ENCODE measurements around the gene SRD5A3.
A peak's percentile ranks its signal among the peaks of the same experiment; 100 is the strongest.
"Not testable (repeated sequence)": the region's sequence is repeated elsewhere in the genome, so short reads cannot be mapped to it uniquely, and the experiment has no call there.

SRD5A3 gene

GRCh38 chr4:55347610-55348228 lies 1.7 kb downstream of the SRD5A3 start:
- no peak for TF ChIP-seq CTCF (conservative IDR thresholded peaks at IDR 0.05)

GRCh38 chr4:55348466-55348865 lies 2.4 kb downstream of the SRD5A3 start:
- H3K27ac ChIP-seq = no peak overlapping the region
- no peak for TF ChIP-seq CTCF (conservative IDR thresholded peaks at IDR 0.05)

More at GRCh38 chr4:55347610-55348228, 1.7 kb downstream of the SRD5A3 start:
- H3K27ac ChIP-seq = peak overlapping the region; percentile 90; the same call in 1 of the 2 replicates

DNA sequence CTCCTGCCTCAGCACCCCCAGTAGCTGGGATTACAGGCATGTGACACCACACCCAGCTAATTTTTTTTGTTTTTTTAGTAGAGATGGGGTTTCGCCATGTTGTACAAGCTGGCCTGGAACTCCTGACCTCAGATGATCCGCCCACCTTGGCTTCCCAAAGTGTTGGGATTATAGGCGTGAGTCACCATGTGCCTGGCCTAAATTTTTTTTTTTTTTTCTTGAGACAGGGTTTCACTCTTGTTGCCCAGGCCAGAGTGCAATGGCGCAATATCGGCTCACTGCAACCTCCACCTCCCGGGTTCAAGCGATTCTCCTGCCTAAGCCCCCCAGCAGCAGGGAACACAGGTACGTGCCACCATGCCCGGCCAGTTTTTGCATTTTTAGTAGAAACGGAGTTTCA lies 4.8 kb downstream of the SRD5A3 start:
- not testable (repeated sequence) for H3K27ac ChIP-seq

DNA sequence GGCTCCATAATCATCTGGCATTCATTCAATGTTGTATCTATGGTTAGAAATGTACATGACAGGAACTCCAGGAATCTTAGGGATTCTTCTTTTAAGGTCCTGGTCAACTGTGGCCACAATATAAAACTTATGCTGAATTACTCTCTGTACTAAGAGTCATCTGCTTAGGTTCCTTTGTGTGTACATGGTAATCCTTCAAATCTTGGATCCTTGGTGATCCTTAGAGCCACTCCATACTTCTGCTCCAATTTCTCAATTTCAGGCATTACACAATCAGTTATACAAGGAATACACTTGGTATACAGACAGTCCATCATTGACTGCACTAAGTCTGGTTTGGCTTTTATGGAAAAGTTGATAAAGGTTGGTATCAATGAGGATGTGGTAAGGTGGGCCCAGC lies 5.8 kb downstream of the SRD5A3 start:
- no peak for TF ChIP-seq CTCF (conservative IDR thresholded peaks at IDR 0.05)
- H3K27ac ChIP-seq = no peak overlapping the region

DNA sequence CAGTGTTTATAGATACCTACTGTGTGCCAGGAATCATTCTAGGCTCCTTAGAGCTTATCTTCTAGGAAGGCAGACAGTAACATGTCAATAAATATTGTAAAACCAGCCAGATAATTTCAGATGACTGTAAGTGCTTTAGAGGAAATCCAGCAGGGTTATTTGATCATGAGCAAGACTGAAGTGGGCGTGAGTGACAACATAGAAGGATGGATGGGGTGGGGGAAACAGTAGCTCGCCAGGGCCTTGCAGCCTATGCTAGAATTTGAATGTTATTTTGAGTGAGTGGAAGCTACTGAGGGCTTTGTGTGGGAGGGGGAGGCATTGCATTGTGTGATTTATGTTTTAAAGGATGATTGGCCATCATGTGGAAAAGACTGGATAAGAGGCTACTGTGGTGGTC lies 6.7 kb downstream of the SRD5A3 start:
- TF ChIP-seq CTCF (conservative IDR thresholded peaks at IDR 0.05) = no peak
- no peak overlapping the region for H3K27ac ChIP-seq

DNA sequence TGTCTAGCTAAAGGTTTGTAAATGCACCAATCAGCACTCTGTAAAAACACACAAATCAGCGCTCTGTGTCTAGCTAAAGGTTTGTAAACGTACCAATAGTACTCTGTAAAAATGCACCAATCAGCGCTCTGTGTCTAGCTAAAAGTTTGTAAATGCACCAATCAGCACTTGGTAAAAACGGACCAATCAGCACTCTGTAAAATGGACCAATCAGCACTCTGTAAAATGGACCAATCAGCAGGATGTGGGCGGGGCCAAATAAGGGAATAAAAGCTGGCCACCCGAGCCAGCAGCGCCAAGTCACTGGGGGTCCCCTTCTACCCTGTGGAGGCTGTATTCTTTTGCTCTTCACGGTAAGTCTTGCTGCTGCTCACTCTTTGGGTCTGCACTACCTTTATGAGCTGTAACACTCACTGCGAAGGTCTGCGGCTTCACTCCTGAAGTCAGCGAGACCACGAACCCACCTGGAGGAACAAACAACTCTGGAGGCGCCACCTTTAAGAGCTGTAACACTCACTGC lies 7.2 kb downstream of the SRD5A3 start:
- H3K27ac ChIP-seq = not testable (repeated sequence)

DNA sequence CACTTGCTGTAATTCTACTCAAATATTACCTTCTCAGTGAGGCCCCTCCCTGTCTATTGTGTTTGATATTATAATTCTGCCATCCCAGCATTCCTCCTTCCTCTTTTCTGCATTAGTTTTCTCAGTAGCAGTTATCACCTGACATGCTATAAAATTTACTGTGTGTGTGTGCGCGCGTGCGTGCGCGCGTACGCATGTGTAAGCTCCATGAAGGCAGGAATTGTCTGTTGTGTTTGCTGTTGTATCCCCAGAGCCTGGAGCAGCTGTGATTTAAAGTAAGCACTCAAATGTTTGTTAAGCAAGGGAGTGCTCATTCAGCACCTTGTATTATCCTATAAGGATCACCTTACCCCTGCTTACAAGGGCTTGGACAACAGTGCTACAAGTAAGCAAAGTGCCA lies 8.6 kb downstream of the SRD5A3 start:
- no peak overlapping the region for H3K27ac ChIP-seq

DNA sequence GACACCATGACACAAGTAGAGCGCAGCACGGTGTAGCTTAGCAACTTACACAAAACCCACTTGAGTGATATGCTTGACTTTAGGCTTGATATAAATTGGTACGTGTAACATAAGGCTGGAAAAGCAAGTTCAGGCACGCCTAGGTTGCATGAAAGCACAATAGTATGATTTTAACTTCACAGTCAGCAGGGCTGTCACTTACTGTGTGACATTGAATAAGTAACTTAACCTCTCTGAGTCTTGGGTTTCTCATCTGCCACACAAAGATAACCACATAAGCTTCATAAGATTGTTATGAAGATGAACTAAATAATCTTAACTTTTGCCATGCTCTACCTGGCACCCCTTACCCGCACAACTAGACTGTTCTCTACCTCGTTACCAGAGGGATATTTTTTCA lies 9.5 kb downstream of the SRD5A3 start:
- H3K27ac ChIP-seq = no peak overlapping the region
- no peak for TF ChIP-seq CTCF (conservative IDR thresholded peaks at IDR 0.05)

More for the DNA sequence above, 8.6 kb downstream of the SRD5A3 start:
- TF ChIP-seq CTCF (conservative IDR thresholded peaks at IDR 0.05) = no peak

Measured in VCaP (cell line).